GM19240 (cell line): ENCODE measurements around the gene VWA5B2.

Source experiments
- DNase-seq: peaks from one replicate; pipeline ENCODE4 v3.0.0; 2011; ENCODE audit warnings: low spot score; ENCODE audit not compliant: insufficient read length

Gene VWA5B2

DNA sequence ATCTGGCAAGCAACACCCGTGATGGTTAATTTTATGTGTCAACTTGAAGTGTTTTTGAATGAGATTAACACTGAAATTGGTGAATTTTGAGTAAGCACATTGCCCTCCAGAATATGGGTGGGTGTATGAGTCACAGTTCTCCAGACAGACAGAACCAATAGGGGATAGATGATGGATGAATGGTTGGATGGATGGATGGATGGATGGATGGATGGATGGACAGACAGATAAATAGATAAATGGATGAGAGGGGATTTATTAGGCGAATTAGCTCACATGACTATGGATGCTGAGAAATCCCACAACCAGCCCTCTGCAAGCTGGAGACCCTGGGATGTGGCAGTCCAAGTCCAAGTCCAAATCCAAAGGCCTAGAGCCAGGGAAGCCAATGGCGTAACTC is 5.4 kb upstream of the VWA5B2 start:
- no peak for DNase-seq

DNA sequence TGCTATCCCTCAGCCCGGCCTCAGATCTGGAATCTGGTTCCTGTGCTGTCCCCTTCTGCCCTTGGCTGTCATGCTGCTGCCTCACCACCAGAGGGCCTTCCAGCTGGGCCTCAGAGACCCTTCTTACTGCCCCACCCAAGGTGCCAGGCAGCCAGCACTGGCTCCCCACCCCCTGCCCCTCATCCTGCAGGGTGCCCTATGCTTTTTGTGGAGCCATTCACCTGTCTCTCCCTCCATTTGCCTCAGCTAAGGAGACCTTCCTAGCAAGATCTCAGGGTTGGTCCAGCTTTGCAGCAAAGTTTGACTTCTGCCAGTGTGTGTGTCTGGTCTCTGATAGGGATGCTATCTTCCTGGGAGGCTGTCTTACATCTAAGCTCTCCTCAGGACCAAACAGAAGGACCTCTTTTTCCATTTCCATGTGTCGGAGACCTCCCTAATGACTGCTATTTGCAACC is 1.9 kb upstream of the VWA5B2 start:
- DNase-seq, result peak; percentile 78

DNA sequence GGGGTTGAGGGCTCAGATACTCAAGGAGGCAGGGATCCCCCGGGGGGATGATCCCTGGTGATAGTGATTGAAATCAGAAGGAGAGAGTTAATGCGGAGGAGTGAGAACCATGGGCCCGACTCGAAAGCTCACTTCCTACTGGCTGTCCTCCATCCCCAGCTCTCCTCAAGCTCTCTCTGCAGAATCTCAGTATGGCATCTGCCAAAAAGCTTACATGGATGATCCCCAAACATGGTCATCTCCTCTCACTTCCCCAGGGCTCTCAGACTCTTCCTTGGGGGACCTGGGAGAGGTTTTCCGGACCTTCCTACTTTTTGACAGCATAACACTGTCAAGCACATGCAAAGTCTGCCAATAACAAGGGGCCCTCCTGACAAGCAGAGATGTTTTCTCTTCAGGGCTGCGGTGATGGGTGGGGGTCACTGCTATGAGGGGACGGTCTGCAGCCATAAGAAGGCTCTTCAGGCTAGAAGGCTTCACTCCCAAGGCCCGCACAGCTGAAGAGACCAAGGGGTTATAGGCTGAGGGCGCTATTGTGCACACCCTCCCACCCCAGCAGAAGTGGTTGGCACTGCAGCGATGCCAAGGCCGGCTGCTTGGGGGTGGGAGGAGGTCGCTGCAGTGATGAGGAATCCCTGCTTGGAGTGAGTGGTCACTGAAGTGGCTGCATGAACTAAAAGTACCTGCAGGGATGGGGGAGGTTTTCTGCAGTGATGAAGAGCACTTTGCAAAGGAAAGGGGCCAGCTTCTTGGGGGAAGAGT is 828 bp upstream of the VWA5B2 start:
- DNase-seq, result no peak

DNA sequence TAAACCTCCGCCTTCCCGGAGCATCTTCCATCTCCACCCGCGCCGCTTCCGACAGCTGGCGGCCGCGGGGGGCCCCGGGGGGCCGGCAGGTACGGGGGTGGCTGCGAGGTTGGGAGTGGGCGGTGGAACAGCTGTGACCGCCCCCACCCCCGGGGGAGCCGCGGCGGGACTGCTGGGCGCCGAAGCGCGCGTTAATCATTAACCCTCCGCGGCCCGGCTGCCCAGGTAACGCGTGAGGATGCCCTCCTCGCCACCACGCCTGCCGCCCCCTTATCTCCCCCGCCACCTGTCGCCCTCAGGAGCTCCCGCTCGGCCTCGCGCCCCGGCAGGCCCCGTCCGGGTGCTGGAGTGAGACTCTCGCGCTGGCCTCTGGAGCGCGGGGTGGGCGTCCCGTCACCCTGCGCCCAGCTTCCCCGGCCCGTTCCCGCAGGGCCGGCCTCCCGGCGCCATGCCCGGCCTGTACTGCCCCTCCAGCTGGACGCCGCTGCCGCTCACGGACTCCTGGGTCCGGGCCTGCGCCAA is 757 bp downstream of the VWA5B2 start:
- DNase-seq, result no peak

DNA sequence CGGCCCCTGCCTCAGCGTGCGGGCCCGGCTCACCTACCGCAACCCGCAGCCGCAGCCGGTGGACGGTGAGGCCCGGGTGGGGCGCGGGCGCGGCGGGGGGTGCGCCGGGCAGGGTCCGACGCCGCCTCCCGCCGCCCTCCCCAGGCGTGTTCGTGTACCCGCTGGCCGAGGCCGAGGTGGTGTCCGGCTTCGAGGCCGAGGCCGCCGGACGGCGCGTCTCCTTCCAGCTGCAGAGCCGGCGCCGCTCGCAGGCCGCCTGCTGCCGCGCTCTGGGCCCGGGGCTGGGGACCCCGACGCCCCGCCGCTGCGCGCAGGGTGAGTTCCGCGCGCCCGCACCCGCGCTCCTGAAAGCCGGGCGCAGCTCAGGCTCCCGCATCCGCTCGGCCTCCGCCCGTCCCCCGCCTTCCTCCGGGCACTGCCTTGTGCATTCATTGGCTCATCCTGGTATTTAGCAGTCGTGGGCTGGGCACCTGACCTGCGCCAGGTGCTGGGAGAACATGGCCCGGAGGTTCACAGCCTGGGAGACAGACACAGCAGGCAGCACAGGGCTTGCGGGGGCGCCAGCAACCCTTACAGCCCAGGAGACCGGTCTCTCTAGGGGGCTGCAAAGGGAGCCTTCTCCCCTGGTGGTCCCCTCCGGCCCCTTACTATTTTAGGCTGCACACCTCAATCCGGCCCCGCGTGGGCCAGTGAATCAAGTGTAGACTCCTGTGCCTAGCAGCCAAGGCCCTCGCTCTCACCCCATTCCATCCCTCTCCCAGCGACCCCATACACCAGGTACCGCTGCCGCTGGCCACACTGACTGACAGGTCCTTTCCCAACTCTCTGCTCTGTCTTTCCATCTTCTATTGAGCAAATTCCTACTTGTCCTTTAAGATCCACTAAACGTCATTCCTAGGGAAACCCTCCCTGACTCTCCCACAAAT is 1.5 kb downstream of the VWA5B2 start:
- DNase-seq, result no peak

DNA sequence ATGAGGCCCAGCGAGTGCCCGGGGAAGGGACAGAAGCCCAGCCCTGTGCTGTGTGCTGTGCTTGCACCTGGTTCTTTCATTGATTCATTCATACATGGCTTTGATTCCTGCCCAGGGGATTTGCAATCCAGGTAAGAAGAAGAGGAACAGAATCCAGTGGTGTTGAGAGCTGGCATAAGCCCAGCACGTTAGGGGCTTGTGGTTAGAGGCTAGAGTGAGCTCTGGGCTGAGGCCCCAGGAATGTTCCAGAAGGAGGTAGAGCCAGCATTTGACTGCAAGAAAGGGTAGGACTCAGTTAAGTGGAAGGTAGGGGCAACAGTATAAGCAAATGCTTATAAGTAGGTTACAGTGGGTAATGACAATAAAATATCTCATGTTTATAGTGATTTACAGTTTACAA is 2.3 kb downstream of the VWA5B2 start:
- DNase-seq, result no peak

DNA sequence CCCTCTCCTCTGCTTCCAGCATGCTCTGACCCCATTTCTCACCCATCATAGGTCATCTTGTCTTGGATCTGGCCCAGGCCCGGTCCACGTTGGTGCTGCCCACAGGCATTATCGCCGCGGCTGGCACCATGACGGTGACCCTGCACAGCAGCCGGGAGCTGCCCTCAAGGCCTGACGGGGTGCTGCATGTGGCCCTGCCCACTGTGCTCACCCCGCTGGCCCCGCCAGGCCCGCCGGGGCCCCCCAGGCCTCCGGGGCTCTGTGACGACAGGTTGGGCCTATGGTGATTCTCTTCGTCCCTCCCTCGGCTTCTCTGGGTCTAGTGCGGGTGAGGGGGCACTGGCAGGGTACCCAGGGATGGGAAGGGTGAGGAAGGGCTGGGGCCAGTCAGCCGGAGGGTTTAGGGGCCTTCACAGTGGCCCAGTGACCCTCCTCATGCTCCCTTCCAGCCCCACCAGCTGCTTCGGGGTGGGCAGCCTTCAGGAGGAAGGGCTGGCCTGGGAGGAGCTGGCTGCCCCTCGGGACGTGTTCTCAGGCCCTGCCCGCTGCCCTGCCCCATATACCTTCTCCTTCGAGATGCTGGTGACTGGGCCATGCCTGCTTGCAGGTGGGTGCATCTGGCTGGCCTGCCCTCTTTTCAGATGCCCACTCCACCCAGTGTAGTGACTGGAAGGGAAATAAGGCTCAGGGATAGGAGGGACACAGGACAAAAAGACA is 3.9 kb downstream of the VWA5B2 start:
- no peak for DNase-seq

DNA sequence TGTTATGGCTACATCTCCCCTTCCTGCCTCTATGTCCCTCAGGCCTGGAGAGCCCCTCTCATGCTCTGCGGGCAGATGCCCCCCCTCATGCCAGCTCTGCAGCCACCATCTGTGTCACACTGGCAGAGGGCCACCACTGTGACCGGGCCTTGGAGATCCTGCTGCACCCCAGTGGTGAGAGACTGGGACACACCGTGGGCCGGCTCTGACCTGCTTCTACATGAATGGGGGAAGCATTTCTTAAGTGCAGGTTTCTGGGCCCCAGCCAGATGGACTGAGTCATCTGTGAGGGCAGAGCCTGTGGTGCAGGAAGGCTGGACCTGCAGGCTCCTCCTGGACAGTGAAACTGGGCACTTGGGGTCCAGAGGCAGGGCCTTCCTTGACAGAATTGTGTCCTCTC is 4.8 kb downstream of the VWA5B2 start:
- no peak for DNase-seq

DNA sequence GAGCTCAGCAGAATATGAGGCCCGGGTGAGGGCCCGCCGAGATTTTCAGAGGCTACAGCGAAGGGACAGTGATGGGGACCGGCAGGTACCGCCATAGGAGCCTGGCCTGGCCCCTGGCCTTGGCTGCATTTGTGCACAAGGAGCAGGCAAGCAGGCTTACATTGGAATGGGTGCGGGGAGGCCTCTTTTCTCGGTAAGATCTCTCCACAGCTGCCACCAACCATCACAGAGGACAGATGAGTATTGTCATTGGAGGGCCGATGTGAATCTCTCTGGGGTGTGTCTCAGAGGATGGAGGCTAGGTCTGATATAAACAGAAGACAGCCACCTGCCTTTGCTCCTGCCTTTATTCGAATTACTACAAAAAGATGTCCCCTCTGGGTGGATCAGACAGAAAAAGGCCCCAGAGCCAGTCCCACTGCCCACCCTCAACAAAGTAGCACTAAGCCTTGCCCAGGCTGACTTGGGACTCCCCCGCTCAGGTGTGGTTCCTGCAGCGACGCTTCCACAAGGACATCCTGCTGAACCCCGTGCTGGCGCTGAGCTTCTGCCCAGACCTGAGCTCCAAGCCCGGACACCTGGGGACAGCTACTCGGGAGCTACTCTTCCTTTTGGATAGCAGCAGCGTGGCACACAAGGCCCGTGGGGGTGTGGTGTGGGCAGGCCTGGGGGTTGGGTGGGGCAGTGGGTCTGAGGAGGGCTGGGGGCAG is 5.4 kb downstream of the VWA5B2 start:
- DNase-seq, result no peak

DNA sequence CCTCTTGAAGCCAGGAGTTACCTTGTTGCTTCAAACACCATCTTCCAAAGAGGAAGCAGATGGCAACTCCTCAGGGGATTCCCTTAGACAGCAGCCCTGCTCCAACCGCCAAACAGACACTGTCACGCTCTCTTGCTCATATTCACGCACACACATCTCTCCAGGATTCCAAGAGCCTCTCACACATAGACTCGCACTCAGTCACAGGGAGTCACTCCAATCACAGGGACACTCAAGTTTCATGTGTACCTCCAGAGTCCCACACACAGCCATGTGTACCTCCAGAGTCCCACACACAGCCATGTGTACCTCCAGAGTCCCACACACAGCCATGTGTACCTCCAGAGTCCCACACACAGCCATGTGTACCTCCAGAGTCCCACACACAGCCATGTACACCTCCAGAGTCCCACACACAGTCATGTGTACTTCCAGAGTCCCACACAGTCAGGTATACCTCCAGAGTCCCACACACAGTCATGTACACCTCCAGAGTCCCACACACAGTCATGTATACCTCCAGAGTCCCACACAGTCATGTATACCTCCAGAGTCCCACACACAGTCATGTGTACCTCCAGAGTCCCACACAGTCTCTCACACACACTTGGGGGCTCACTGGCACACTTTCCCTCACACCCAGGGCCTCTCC is 6.1 kb downstream of the VWA5B2 start:
- DNase-seq, result no peak

DNA sequence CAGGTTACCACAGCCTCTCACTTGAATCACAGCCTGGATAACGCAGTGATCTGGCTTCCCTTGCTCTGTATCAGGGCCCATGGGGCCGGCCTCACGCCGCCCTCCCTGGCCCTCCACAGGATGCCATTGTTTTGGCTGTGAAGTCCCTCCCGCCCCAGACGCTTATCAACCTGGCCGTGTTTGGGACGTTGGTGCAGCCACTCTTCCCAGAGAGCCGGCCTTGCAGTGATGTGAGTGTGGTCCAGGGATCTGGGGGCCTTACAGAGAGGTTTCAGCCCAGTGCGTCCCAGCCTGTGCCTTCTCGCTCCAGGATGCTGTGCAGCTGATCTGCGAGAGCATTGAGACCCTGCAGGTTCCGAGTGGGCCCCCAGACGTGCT is 6.6 kb downstream of the VWA5B2 start:
- DNase-seq, result no peak

DNA sequence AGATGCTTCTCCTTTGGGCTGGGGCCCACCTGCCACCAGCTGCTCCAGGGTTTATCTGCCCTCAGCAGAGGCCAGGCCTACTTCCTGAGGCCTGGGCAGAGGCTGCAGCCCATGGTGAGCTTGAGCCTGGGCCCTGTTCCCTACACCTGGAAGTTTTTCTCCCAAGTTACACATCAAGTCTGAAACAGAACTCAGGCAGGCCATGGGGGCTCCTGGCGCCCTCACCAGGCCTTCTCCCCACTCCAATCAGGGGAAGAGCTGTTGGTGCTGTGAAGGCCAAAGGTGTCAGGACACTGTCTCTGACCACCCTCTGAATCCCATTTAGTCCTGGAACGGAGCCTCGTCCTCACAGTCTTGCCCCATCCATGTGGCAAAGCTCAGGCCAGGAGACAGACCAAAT is 7.3 kb downstream of the VWA5B2 start:
- no peak for DNase-seq

DNA sequence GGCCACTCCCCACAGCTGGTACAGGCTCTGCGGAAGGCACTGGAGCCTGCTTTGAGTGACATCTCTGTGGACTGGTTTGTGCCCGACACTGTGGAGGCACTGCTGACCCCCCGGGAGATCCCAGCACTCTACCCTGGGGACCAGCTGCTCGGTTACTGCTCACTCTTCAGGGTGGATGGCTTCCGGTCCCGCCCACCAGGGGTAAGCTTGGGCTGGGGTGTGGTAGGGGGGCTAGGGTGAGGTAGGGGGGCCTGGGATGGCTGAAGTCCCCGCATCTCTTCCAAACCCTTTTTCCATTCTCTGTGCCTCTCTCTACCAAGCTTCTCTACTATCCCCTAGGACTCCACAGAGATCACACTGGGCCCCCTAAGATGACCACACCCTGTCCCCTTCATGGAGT is 7.8 kb downstream of the VWA5B2 start:
- DNase-seq, result no peak

DNA sequence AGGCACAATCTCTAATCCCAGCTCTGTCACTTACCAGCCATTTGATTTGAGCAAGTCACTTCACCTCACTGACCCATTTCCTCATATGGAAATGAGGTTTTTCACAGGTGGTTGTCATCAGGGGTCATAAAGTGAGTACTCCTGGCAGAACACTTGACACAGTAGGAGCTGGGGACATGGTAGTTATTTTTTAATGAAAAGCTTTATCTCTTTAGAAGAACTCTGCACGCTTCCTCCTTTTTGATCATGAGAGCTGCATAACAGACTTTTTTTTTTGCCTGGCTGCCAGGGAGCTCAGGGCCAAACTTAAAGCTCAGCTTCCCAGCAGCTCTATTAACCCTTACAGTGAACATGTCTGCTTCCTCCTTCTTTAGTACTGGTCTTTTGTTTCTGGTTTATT is 8.4 kb downstream of the VWA5B2 start:
- no peak for DNase-seq

DNA sequence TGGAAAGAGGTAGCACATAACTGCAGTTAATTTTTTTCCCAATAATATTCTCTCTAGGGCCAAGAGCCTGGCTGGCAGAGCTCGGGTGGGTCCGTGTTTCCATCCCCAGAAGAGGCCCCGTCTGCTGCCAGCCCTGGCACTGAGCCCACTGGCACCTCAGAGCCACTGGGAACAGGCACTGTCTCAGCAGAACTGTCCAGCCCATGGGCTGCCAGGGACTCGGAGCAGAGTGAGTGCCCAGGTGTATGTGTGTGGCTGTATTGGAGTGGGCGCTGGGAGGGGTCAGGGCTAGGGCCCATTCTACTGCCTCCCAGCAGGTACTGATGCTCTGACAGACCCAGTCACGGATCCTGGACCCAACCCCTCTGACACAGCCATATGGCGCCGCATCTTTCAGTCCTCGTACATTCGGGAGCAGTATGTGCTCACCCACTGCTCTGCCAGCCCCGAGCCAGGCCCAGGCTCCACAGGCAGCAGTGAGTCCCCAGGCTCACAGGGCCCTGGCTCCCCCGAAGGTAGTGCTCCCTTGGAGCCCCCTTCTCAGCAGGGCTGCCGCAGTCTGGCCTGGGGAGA is 8.9 kb downstream of the VWA5B2 start:
- DNase-seq, result no peak

DNA sequence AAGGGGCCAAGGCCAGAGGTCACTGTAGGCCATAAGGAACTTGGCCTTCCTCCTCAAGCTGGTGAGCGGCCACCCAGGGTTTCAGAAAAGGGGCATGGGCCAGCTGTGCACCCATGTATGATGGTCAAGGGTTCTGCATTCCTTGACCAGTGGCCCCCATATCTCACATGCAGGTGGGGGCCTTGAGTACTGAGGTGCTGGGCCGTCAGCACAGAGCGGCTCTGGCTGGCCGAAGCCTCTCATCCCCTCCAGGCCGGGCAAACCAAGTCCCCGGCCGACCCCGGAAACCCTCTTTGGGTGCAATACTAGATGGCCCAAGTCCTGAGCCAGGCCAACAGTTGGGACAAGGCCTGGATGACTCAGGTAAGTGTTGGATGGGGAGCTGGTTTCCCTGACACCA is 9.8 kb downstream of the VWA5B2 start:
- no peak for DNase-seq

DNA sequence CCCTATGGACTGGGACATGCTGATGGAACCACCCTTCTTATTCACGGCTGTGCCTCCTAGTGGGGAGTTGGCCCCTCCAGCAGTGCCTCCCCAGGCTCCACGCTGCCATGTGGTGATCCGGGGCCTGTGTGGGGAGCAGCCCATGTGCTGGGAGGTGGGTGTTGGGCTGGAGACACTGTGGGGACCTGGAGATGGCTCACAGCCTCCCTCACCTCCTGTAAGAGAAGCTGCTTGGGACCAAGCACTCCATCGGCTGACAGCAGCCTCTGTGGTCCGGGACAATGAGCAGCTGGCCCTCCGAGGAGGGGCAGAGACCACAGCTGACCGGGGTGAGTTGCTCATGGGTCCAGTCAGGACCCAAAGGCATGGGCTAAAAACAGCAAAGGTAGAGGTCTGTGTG is 10.3 kb downstream of the VWA5B2 start:
- no peak for DNase-seq

DNA sequence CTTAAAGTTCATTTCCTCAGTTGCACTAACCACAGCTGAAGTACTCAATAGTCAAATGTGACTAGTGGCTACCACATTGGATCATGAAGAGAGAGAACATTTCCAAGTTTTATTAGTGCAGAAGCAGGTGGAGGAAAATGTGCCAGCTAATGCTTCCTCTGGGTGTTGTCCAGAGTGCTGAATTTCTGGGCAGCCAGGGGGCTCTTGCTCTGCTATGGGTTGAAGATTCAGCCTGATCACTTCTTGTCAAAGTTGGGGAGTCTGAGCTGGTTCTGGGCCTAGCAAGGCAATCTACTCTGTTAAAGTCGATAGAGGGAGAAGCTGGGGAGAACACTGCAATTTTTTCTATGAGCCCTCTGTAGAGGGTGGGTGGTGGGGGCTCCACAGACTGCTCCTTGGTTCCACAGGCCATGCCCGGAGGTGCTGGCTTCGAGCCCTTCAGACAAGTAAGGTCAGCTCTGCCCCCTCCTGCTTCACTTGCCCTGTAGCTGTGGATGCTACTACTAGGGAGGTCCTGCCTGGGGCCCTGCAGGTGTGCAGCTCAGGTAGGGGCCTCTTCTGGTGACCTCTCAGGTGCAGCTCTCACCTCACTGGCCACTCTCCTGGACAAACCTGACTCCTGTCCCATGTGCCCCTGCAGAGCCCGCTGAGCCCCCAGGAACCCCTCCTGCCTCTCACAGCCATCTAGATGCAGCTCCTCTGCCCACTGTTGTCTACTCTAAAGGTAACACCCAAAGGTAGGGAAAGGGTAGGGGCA is 11.2 kb downstream of the VWA5B2 start:
- DNase-seq, result no peak

DNA sequence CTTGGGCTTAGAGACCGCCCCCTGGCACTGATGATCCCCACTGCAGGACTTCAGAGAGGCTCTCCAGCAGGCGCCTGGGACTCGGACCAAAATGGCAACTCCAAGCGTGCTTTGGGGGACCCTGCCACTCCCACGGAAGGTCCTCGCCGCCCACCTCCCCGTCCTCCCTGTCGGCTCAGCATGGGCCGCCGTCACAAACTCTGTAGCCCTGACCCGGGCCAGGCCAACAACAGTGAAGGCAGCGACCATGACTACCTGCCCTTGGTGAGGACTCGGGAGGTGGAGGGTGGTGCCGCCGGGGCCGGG is 11.7 kb downstream of the VWA5B2 start:
- no peak for DNase-seq
